ENCODE data around the gene TESK2.
"Not testable (repeated sequence)": the region's sequence is repeated elsewhere in the genome, so short reads cannot be mapped to it uniquely, and the experiment has no call there.

DNA sequence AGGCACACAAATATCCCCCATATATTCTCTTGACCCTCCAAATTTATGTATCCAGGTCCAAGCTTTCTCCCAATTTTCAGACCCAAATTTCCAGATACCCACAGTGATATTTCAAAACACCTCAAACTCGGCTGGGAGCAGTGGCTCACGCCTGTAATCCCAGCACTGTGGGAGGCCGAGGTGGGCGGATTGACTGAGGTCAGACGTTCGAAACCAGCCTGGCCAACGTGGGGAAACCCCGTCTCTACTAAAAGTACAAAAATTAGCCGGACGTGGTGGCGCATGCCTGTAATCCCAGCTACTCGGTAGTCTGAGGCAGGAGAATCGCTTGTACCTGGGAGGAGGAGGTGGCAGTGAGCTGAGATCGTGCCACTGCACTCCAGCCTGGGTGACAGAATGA, 1.6 kb downstream of the TESK2 start:
- TF ChIP-seq, protein P1, sequence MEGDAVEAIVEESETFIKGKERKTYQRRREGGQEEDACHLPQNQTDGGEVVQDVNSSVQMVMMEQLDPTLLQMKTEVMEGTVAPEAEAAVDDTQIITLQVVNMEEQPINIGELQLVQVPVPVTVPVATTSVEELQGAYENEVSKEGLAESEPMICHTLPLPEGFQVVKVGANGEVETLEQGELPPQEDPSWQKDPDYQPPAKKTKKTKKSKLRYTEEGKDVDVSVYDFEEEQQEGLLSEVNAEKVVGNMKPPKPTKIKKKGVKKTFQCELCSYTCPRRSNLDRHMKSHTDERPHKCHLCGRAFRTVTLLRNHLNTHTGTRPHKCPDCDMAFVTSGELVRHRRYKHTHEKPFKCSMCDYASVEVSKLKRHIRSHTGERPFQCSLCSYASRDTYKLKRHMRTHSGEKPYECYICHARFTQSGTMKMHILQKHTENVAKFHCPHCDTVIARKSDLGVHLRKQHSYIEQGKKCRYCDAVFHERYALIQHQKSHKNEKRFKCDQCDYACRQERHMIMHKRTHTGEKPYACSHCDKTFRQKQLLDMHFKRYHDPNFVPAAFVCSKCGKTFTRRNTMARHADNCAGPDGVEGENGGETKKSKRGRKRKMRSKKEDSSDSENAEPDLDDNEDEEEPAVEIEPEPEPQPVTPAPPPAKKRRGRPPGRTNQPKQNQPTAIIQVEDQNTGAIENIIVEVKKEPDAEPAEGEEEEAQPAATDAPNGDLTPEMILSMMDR (optimal IDR thresholded peaks at IDR 0.05 in 1 of 3, IDR thresholded peaks at IDR 0.05 in 1 of 3, conservative IDR thresholded peaks at IDR 0.05 in 1 of 3; ENCODE audit: extremely low read depth in 1 of 3, insufficient read depth in 2 of 3, low read length in 3 of 3) = not testable (repeated sequence)
- TF ChIP-seq EZH2 (IDR thresholded peaks at IDR 0.05; ENCODE audit: low read length) = not testable (repeated sequence)

All from keratinocyte (primary cell).